GM12878 (cell line): Measurements from ENCODE around the gene METTL27. TPM values are rescaled to one million over a fixed set of nuclear protein-coding genes. Genes with fewer than 3 reads are reported as not detected.

Experiments used
- ATAC-seq: fragments of 200-7000 bp; cut with Tn5 transposase; 3 replicates; pipeline ENCODE4 v1.9.1; 2020; ENCODE audit warnings: mild to moderate bottlenecking, moderate library complexity
- BruUV-seq: library from RNA; stranded (reverse); fragments of 400-500 nt; replicated peaks from 2 replicates; lab custom pipeline; 2021; lab: Mats Ljungman, UMichigan
- CTCF ChIA-PET: fragments of 300-600 bp; sonication (Branson Sonifier 250); formaldehyde crosslinking; extraction: SDS; loops from one replicate; lab custom pipeline; 2021; ENCODE audit warnings: inconsistent platforms; lab: Yijun Ruan, JAX
- POLR2A ChIA-PET: fragments of 350-600 bp; formaldehyde crosslinking; extraction: SDS; loops from one replicate; lab custom pipeline; 2021; ENCODE audit warnings: inconsistent platforms; lab: Charles Lee
- RAD21 ChIA-PET: fragments of 300-600 bp; sonication (Branson Sonifier 250); formaldehyde crosslinking; loops from one replicate; lab custom pipeline; 2023; ENCODE audit warnings: antibody characterized with exemption; ENCODE audit not compliant: unreplicated experiment; lab: Charles Lee
- SMC1A ChIA-PET: fragments of 300-600 bp; sonication (Branson Sonifier 250); formaldehyde crosslinking; loops from one replicate; lab custom pipeline; 2023; ENCODE audit not compliant: unreplicated experiment, uncharacterized antibody; lab: Charles Lee
- DNase-seq: peaks from one replicate; pipeline ENCODE4 v3.0.0-alpha.2; 2011; ENCODE audit warnings: low read depth, low spot score
- FAIRE-seq: peaks from 3 replicates; lab custom pipeline; 2011; peaks lifted over from hg19 to GRCh38; lab: Jason Lieb, UNC
- H2AFZ ChIP-seq: 2 replicates; pipeline ENCODE4 v1.6.0; 2011; ENCODE audit warnings: low read depth, low read length, control low read depth; ENCODE audit not compliant: control insufficient read depth
- H3K27ac ChIP-seq: 2 replicates; pipeline ENCODE4 v1.5.1; 2011; ENCODE audit warnings: control low read depth; ENCODE audit not compliant: control insufficient read depth, insufficient read depth
- H3K27me3 ChIP-seq, 2 experiments: replicated peaks in 1 of 2; 2 replicates each; pipeline versions ENCODE4 v1.6.0 to v1.6.1; 2011; ENCODE audit warnings: low read length in 1 of 2; ENCODE audit not compliant: control insufficient read depth in 2 of 2, insufficient read depth in 2 of 2
- H3K36me3 ChIP-seq, 2 experiments: 2 replicates each; pipeline ENCODE4 v1.5.1; 2011; ENCODE audit warnings: low read length in 1 of 2; ENCODE audit not compliant: control insufficient read depth in 2 of 2, insufficient read depth in 2 of 2
- H3K4me1 ChIP-seq: 2 replicates; pipeline ENCODE4 v1.6.1; 2011; ENCODE audit warnings: mild to moderate bottlenecking, low read length, moderate library complexity, mixed read lengths; ENCODE audit not compliant: control insufficient read depth, insufficient read depth
- H3K4me2 ChIP-seq: 2 replicates; pipeline ENCODE4 v1.6.0; 2011; ENCODE audit warnings: control low read depth; ENCODE audit not compliant: control insufficient read depth, insufficient read depth
- H3K4me3 ChIP-seq: fragments of 200-600 bp; sonication (generic); 2 replicates; pipeline ENCODE4 v1.5.1; 2016
- H3K79me2 ChIP-seq: 2 replicates; pipeline ENCODE4 v1.6.0; 2011; ENCODE audit warnings: low read length; ENCODE audit not compliant: control insufficient read depth, insufficient read depth
- H3K9ac ChIP-seq: 2 replicates; pipeline ENCODE4 v1.8.0; 2011; ENCODE audit warnings: low read length, control low read depth, mixed read lengths; ENCODE audit not compliant: control insufficient read depth, insufficient read depth
- H3K9me3 ChIP-seq: replicated peaks from 3 replicates; pipeline ENCODE4 v1.5.1; 2011; ENCODE audit warnings: mild to moderate bottlenecking, low read length; ENCODE audit not compliant: control insufficient read depth, insufficient read depth
- H4K20me1 ChIP-seq: 2 replicates; pipeline ENCODE4 v1.6.0; 2011; ENCODE audit not compliant: control insufficient read depth, insufficient read depth
- EGR1 ChIP-seq, 2 experiments: IDR thresholded peaks; 1 replicate in 1 of 2; 2 replicates in 1 of 2; pipeline ENCODE4 v1.6.1; 2011 to 2012; ENCODE audit warnings: low read depth in 2 of 2, low read length in 2 of 2, borderline replicate concordance in 1 of 2, mild to moderate bottlenecking in 1 of 2, moderate library complexity in 1 of 2
- NKRF ChIP-seq: fragments of 450-650 bp; conservative IDR thresholded peaks from 2 replicates; pipeline ENCODE4 v1.6.1; 2017; ENCODE audit warnings: mild to moderate bottlenecking, moderate library complexity
- SRF ChIP-seq, 2 experiments: IDR thresholded peaks; 2 replicates each; pipeline ENCODE4 v1.6.1; 2011; ENCODE audit warnings: low read depth in 2 of 2, low read length in 2 of 2, mild to moderate bottlenecking in 1 of 2, moderate library complexity in 1 of 2
- TCF12 ChIP-seq: IDR thresholded peaks from 2 replicates; pipeline ENCODE4 v1.6.1; 2011; ENCODE audit warnings: low read depth, mild to moderate bottlenecking, low read length
- WRNIP1 ChIP-seq: IDR thresholded peaks from 2 replicates; pipeline ENCODE4 v1.6.1; 2011; ENCODE audit warnings: low read depth, low read length, improper control_type of control experiment, borderline replicate concordance
- WGBS: methylation state at CpG from one replicate; pipeline ENCODE4 v1.1.6; 2016; ENCODE audit warnings: low lambda C conversion rate; ENCODE audit not compliant: insufficient replicate concordance, insufficient coverage; ENCODE audit errors: missing lambda C conversion rate; 5-methylcytosine and 5-hydroxymethylcytosine counted together
- in situ Hi-C: fragments of 300-500 bp; cut with MboI; formaldehyde crosslinking; loops from 9 replicates; pipeline ENCODE4 v1.14.3; 2018; ENCODE audit warnings: mixed read lengths
- intact Hi-C: fragments of 100-400 bp; cut with micrococcal nuclease; formaldehyde crosslinking; loops from one replicate; pipeline ENCODE4 v1.14.2; 2022; ENCODE audit not compliant: unreplicated experiment
- polyA plus RNA-seq, 11 experiments: library from polyadenylated mRNA; depleted of rRNA in 4 of 11; unstranded in 6 of 11; stranded (reverse) in 5 of 11; fragments of >200 nt; fragmentation: Nextera tagmentation in 4 of 11; fragmentation: Illumina TruSeq in 1 of 11; extraction: Ambion mirVana in 4 of 11; extraction: Trizol in 1 of 11; gene quantifications; 1 replicate in 1 of 11; 2 replicates in 10 of 11; pipeline versions ENCODE4 v1.2.1 to v1.2.3, GENCODE V29; 2011 to 2016; ENCODE audit warnings: inconsistent platforms in 2 of 11, missing spikeins in 2 of 11, low read depth in 1 of 11
- total RNA-seq, 4 experiments: library from RNA; depleted of rRNA in 3 of 4; stranded (reverse); fragments of >200 nt in 3 of 4; fragmentation: Illumina TruSeq in 1 of 4; extraction: Trizol in 1 of 4; gene quantifications; 2 replicates each; pipeline versions ENCODE4 v1.2.1 to v1.2.3, GENCODE V29; 2013 to 2021

The METTL27 gene
- total and polyA plus RNA-seq, 10 of the 15 experiments (the other 5 are each of a cell fraction or from before 2014, with no cell fraction given) = 0.10 to 3.4 (median 0.68) TPM

GRCh38 chr7:73872056-73872908 is 30.0 kb upstream of the METTL27 start:
- no peak overlapping the region for H3K4me2 ChIP-seq
- H3K9ac ChIP-seq = no peak overlapping the region
- H3K9me3 ChIP-seq = no peaks in the 10 kb centered on the region
- no peaks in the 10 kb centered on the region for H3K79me2 ChIP-seq
- SMC1A ChIA-PET = no interaction called here
- TF ChIP-seq NKRF = no peak
- TF ChIP-seq SRF (IDR thresholded peaks at IDR 0.05; ENCODE audit: low read depth in 2 of 2, low read length in 2 of 2) = no peak
- no peak for TF ChIP-seq TCF12
- TF ChIP-seq WRNIP1 = no peak
- no peak for TF ChIP-seq EGR1 (IDR thresholded peaks at IDR 0.05; ENCODE audit: borderline replicate concordance in 1 of 2, low read depth in 2 of 2, low read length in 2 of 2)
- TF ChIP-seq, all 136 proteins: peak for 0
- intact Hi-C loops = no loop called here
- H4K20me1 ChIP-seq = no peaks in the 10 kb centered on the region
- ATAC-seq (no peak), DNase-seq (no peak), FAIRE-seq (no peak)
- H3K27me3 ChIP-seq = no peaks in the 10 kb centered on the region; a peak in 1 of 4 replicates
- CTCF ChIA-PET = no interaction called here
- no peak overlapping the region for H3K27ac ChIP-seq
- in situ Hi-C loops = no loop called here
- POLR2A ChIA-PET = no interaction called here
- no peak overlapping the region for H2AFZ ChIP-seq
- RAD21 ChIA-PET = no interaction called here
- 18% methylated on average over 13 of the region's 13 CpGs for WGBS
- H3K36me3 ChIP-seq = no peaks in the 10 kb centered on the region
- no TSS peak for BruUV-seq
- no peak overlapping the region for H3K4me3 ChIP-seq
- no peaks in the 10 kb centered on the region for H3K4me1 ChIP-seq
